Measurements from ENCODE around the gene CP. TPM values are rescaled to one million over a fixed set of nuclear protein-coding genes. Genes with fewer than 3 reads are reported as not detected.

Gene CP
- total RNA-seq, 1 donor from 2014 or later = 0.48 TPM

- no peaks in the 10 kb centered on the region for H3K9me3 ChIP-seq (ENCODE audit: insufficient read depth, low read depth, low read length)
- H3K36me3 Mint-ChIP-seq (ENCODE audit: low read depth, unreplicated experiment) = no peaks in the 10 kb centered on the region
Observed at GRCh38 chr3:149195221-149195620, 26.4 kb downstream of the CP start.

GRCh38 chr3:149188494-149188893 is 33.1 kb downstream of the CP start:
- no peak overlapping the region for H3K4me2 ChIP-seq (ENCODE audit: low read length)

More at GRCh38 chr3:149195221-149195620, 26.4 kb downstream of the CP start:
- H3K9me3 Mint-ChIP-seq (ENCODE audit: unreplicated experiment) = no peaks in the 10 kb centered on the region
- Histone ChIP-seq H3K9ac (ENCODE audit: low read length) (no peak overlapping the region), H4K20me1 (ENCODE audit: insufficient read depth, low read length) (no peaks in the 10 kb centered on the region), H3K79me2 (ENCODE audit: insufficient read depth, low read length) (no peaks in the 10 kb centered on the region), H3K4me3 (ENCODE audit: insufficient read depth, low read depth, low read length) (no peak overlapping the region), H3K27me3 (ENCODE audit: insufficient read depth, low read length) (no peaks in the 10 kb centered on the region), H3K4me2 (ENCODE audit: low read length) (no peak overlapping the region), H3K4me1 (ENCODE audit: insufficient read depth, low read length) (peaks cover 7% of the 10 kb centered on the region), H2AFZ (ENCODE audit: low read depth, low read length) (no peak overlapping the region), H3K36me3 (ENCODE audit: insufficient read depth, low read length) (no peaks in the 10 kb centered on the region), H3K27ac (ENCODE audit: low read depth, low read length) (no peak overlapping the region)
- FAIRE-seq (no peak), DNase-seq (ENCODE audit: low read depth) (no peak)
- no peak overlapping the region for H3K27ac Mint-ChIP-seq (ENCODE audit: unreplicated experiment)
- H3K4me3 Mint-ChIP-seq (ENCODE audit: unreplicated experiment) = no peak overlapping the region
- no peaks in the 10 kb centered on the region for H3K27me3 Mint-ChIP-seq (ENCODE audit: low read depth, unreplicated experiment)
- peaks cover 15% of the 10 kb centered on the region for H3K4me1 Mint-ChIP-seq (ENCODE audit: low read depth, unreplicated experiment)
- TF ChIP-seq, protein P1, sequence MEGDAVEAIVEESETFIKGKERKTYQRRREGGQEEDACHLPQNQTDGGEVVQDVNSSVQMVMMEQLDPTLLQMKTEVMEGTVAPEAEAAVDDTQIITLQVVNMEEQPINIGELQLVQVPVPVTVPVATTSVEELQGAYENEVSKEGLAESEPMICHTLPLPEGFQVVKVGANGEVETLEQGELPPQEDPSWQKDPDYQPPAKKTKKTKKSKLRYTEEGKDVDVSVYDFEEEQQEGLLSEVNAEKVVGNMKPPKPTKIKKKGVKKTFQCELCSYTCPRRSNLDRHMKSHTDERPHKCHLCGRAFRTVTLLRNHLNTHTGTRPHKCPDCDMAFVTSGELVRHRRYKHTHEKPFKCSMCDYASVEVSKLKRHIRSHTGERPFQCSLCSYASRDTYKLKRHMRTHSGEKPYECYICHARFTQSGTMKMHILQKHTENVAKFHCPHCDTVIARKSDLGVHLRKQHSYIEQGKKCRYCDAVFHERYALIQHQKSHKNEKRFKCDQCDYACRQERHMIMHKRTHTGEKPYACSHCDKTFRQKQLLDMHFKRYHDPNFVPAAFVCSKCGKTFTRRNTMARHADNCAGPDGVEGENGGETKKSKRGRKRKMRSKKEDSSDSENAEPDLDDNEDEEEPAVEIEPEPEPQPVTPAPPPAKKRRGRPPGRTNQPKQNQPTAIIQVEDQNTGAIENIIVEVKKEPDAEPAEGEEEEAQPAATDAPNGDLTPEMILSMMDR (IDR thresholded peaks at IDR 0.05; ENCODE audit: insufficient read depth, low read depth, low read length) = no peak
- no peak for TF ChIP-seq EZH2 (IDR thresholded peaks at IDR 0.05; ENCODE audit: insufficient read depth, low read length)

GRCh38 chr3:149186721-149187120 is 34.9 kb downstream of the CP start:
- no peak overlapping the region for H3K27ac Mint-ChIP-seq (ENCODE audit: unreplicated experiment)
- H3K4me3 ChIP-seq (ENCODE audit: insufficient read depth, low read depth, low read length) = no peak overlapping the region
- H3K36me3 Mint-ChIP-seq (ENCODE audit: low read depth, unreplicated experiment) = no peaks in the 10 kb centered on the region
- no peak overlapping the region for H2AFZ ChIP-seq (ENCODE audit: low read depth, low read length)
- no peak for TF ChIP-seq EZH2 (IDR thresholded peaks at IDR 0.05; ENCODE audit: insufficient read depth, low read length)
- TF ChIP-seq, protein P1 (IDR thresholded peaks at IDR 0.05; ENCODE audit: insufficient read depth, low read depth, low read length) = no peak
- no peak overlapping the region for H3K27ac ChIP-seq (ENCODE audit: low read depth, low read length)
- no peaks in the 10 kb centered on the region for H3K9me3 ChIP-seq (ENCODE audit: insufficient read depth, low read depth, low read length)
- no peaks in the 10 kb centered on the region for H4K20me1 ChIP-seq (ENCODE audit: insufficient read depth, low read length)
- no peaks in the 10 kb centered on the region for H3K27me3 ChIP-seq (ENCODE audit: insufficient read depth, low read length)
- no peak overlapping the region for H3K4me2 ChIP-seq (ENCODE audit: low read length)
- no peak overlapping the region for H3K4me3 Mint-ChIP-seq (ENCODE audit: unreplicated experiment)
- H3K4me1 ChIP-seq (ENCODE audit: insufficient read depth, low read length) = no peaks in the 10 kb centered on the region
- no peaks in the 10 kb centered on the region for H3K79me2 ChIP-seq (ENCODE audit: insufficient read depth, low read length)
- no peaks in the 10 kb centered on the region for H3K36me3 ChIP-seq (ENCODE audit: insufficient read depth, low read length)
- FAIRE-seq (no peak), DNase-seq (ENCODE audit: low read depth) (no peak)
- H3K9ac ChIP-seq (ENCODE audit: low read length) = no peak overlapping the region
- no peaks in the 10 kb centered on the region for H3K27me3 Mint-ChIP-seq (ENCODE audit: low read depth, unreplicated experiment)
- H3K4me1 Mint-ChIP-seq (ENCODE audit: low read depth, unreplicated experiment) = peaks cover 3% of the 10 kb centered on the region
- no peaks in the 10 kb centered on the region for H3K9me3 Mint-ChIP-seq (ENCODE audit: unreplicated experiment)

More at GRCh38 chr3:149188494-149188893, 33.1 kb downstream of the CP start:
- Histone ChIP-seq H3K27ac (ENCODE audit: low read depth, low read length) (no peak overlapping the region), H3K36me3 (ENCODE audit: insufficient read depth, low read length) (no peaks in the 10 kb centered on the region), H3K9me3 (ENCODE audit: insufficient read depth, low read depth, low read length) (no peaks in the 10 kb centered on the region), H2AFZ (ENCODE audit: low read depth, low read length) (no peak overlapping the region), H3K79me2 (ENCODE audit: insufficient read depth, low read length) (no peaks in the 10 kb centered on the region), H3K27me3 (ENCODE audit: insufficient read depth, low read length) (no peaks in the 10 kb centered on the region), H3K4me3 (ENCODE audit: insufficient read depth, low read depth, low read length) (no peak overlapping the region), H3K4me1 (ENCODE audit: insufficient read depth, low read length) (no peaks in the 10 kb centered on the region), H3K9ac (ENCODE audit: low read length) (no peak overlapping the region), H4K20me1 (ENCODE audit: insufficient read depth, low read length) (no peaks in the 10 kb centered on the region)
- Mint-ChIP-seq H3K4me3 (ENCODE audit: unreplicated experiment) (no peak overlapping the region), H3K36me3 (ENCODE audit: low read depth, unreplicated experiment) (no peaks in the 10 kb centered on the region), H3K4me1 (ENCODE audit: low read depth, unreplicated experiment) (peaks cover 3% of the 10 kb centered on the region), H3K27ac (ENCODE audit: unreplicated experiment) (no peak overlapping the region), H3K9me3 (ENCODE audit: unreplicated experiment) (no peaks in the 10 kb centered on the region), H3K27me3 (ENCODE audit: low read depth, unreplicated experiment) (no peaks in the 10 kb centered on the region)
- FAIRE-seq = no peak
- TF ChIP-seq EZH2 (IDR thresholded peaks at IDR 0.05; ENCODE audit: insufficient read depth, low read length) = no peak
- TF ChIP-seq, protein P1 (IDR thresholded peaks at IDR 0.05; ENCODE audit: insufficient read depth, low read depth, low read length) = no peak
- DNase-seq (ENCODE audit: low read depth) = no peak

Data from astrocyte (in vitro differentiated cells and primary cell).